Hematopoietic multipotent progenitor cell treated with erythropoietin and hydrocortisone succinate and interleukin-3 and kit ligand, for 4 days (in vitro differentiated cells): ENCODE data around the gene PLEKHM3.
"Not testable (repeated sequence)": the region's sequence is repeated elsewhere in the genome, so short reads cannot be mapped to it uniquely, and the experiment has no call there.

ENCODE experiments used
- DNase-seq: peaks from one replicate; pipeline ENCODE4 v3.0.0-alpha.2; 2015

PLEKHM3 gene

GRCh38 chr2:207987025-207987716 lies 38.2 kb downstream of the PLEKHM3 start:
- no peak for DNase-seq

DNA sequence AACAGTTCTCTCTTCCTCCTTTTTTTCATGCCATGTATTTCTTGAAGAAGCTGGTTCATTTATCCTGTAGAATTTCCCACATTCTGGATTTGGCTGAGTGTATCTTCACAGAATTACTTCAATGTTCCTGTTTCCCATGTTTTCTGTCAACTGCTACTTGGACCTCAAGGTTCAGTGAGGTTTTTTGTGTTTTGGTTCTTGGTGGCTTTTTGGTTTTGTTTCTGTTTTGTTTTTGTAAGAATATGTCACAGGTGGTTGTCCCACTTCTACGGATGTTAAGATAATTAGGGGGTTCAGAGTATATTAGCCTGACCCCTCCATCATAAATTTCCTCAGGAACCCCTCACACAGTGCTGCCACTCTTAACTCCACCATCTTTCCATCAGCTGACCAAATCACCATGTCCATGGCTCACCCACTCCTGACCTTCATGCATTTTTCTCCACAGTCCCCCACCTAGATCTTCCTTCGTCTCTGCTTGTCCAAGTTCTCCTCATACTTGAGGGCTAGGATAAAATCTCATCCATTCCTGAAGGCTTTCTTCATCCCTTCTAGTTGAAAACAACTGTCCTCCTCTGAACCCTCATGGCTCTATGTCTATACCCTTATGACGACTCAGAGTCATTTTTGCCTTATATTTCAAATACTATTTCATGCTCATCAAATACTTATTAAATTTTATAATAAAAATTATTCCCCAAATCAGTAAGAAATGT lies 40.4 kb downstream of the PLEKHM3 start:
- DNase-seq = no peak

DNA sequence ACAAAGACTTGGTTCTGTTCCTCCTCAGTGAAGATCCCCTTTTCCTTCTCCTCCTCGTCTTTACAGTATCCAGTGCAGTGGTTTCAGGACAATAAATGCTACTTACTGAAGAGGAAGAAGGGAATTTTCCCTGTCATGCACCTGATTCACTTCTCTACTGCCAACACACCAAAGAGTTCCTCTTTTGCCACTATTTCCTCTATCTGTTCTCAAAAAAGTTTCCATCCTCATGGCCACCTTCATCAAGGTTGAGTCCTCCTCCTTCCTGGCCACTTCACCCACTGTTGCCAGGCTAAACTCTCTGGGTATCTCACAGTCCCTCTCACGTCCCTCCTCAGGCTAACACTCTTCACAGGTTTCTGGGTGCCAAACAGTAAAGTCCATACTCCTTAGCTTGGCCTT lies 41.7 kb downstream of the PLEKHM3 start:
- no peak for DNase-seq

GRCh38 chr2:207978177-207978948 lies 47.0 kb downstream of the PLEKHM3 start:
- DNase-seq = no peak

GRCh38 chr2:207975921-207976320 lies 49.4 kb downstream of the PLEKHM3 start:
- DNase-seq = no peak

GRCh38 chr2:207974216-207974605 lies 51.1 kb downstream of the PLEKHM3 start:
- peak; percentile 58 for DNase-seq

- no peak for DNase-seq
Observed at GRCh38 chr2:207970826-207971180, 54.5 kb downstream of the PLEKHM3 start.

DNA sequence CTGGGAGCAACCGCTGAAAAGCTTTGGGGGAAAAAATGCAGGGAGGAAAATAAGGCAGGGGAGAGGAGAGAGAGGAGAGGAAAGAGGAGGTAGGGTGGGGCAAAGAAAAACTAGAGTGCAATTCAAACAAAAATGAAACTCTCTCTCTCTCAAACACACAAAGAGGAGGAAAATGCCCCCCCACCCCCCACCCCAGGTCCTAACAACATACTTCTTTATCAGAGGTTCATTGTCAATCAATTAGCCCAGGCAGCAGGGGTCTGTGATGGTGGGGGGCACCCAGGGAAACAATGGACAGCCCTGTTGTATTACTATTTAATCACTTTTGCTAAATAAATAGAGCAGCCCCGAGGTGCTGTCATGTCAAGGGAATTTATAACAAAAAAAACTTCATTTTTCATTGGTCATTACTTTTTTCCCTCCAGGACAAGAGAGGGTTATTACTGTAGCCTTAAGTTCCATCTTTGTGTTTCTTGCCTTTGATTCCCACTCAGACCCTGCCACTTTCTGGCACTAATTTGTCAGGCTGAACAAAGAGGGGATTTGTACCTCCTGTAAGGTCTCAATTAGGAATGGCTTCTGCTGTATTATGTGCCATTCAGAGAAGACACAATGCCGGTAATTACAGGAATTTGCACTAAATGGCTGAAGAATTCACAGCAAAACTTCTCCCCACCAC lies 55.0 kb downstream of the PLEKHM3 start:
- no peak for DNase-seq

DNA sequence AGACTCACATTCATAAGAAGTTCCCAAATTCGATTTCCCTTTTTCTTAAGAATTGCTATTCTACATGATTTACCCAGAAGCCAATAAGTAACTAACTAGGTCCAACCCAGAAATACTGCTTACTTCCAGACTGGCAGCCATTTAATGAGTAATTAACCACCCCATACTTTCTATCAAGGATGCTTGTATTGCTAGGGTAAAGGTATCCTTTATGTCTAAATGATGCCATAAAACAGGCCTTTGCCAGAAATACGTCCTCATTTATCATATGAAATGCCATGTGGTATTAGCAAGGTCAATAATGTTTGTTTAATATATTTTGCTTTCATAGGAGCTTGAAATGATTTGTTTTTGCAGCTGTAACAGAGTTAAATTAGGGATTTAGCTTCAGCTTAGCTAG lies 56.1 kb downstream of the PLEKHM3 start:
- no peak for DNase-seq

DNA sequence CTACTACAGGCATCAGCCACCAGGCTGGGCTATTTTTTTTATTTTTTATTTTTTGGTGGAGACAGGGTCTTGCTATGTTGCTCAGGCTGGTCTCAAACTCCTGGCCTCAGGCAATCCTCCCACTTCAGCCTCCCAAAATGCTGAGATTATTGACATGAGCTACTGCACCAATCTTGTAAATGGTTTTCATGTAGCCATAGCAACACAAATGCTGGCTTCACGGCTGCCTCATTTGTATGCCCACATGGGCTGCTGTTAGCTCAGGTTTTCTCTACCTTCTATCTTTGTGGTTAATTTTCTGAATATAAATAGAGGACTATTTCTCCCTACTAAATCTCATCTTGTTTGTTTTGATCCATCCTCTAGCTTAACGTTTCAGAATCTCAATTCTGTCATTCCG lies 58.2 kb downstream of the PLEKHM3 start:
- DNase-seq = no peak

- no peak for DNase-seq
Observed at GRCh38 chr2:207960911-207961310, 64.4 kb downstream of the PLEKHM3 start.

DNA sequence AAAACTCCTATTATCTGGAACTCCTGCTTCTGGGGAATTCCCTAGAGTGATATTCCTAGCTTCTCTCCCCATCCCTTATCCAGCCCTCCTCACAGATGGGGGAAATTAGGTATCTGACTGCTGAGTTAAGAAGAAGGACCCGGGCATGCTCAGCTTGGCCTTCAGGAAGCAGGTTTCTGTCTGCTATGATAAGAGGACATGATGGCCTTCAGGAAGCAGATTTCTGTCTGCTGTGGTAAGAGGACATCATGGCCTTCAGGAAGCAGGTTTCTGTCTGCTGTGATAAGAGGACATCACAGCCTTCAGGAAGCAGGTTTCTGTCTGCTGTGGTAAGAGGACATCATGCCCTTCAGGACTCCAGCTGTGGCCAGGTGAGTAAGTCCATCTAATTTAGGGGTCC lies 65.2 kb downstream of the PLEKHM3 start:
- peak; percentile 96 for DNase-seq

DNA sequence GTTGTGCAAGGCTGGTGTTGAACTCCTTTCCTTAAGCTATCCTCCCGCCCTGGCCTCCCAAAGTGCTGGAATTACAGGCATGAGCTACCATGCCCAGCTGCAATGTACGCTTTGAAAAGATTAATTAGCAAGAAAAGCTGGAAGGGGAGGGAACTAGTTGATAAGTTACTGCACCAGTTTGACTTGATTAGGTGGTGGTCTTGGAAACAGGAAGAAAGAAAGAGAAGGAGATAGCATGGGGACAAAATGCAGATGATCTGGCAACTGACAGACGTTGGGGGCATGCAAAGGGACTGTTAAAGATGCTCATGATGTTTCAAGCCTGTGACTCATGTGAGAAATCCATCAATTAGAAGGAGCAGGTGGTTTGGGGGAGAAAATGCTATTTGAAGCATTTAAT lies 68.6 kb downstream of the PLEKHM3 start:
- peak; percentile 67 for DNase-seq

DNA sequence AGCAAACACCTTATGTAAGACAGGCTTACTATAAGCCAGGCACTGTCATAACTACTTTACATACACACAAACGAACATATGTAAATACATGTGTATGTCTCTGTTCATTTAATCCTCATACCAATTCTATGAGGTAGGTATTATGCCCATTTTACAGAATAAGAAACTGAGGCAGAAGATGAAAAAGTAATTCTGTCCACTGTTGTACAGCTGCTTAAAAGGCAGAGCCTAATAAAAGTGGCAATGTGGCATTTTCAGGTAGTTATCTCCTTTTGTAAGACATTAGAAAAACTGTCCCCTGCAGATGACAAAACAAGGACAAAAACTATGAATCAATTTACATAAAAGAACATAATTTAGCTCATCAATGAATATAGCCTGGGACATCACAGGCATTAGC lies 69.9 kb downstream of the PLEKHM3 start:
- no peak for DNase-seq

- DNase-seq = no peak
Observed at GRCh38 chr2:207953354-207953753, 72.0 kb downstream of the PLEKHM3 start.

DNA sequence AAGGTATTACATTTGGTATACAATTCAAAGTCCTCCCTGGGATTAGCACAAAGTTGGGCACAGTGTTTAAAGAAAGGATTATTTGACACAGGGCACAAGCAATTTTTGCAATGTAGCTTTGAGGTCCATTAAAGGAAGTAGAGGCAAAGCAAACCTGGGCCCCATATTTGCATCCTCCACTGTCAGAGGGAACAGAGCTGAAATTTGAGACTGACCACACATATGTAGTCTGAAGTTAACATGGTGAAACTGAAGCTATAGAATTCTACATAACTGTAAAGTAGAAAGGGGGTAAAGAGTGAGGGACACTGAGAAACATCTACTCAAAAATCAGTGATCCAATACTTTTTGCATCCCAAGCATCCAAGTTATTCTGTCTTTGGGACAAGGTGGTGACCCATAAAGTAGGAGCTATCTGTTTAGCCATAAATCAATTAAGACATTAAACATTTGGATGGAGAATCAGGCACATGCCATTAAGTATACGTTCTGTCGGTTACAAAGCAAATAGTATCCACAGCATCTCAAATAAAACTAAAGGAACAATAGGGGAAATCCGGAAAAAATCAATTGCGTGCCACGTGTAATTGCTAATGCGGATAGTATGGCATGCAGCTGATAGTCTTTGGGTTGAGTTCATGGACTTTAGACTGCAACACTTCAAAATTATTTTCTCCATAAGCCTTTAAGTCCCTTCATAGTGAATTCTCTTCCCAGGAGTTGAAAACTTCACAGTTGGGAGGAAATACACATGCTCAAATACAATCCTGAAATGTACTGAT lies 72.6 kb downstream of the PLEKHM3 start:
- DNase-seq = no peak

GRCh38 chr2:207951734-207952470 lies 73.4 kb downstream of the PLEKHM3 start:
- no peak for DNase-seq

DNA sequence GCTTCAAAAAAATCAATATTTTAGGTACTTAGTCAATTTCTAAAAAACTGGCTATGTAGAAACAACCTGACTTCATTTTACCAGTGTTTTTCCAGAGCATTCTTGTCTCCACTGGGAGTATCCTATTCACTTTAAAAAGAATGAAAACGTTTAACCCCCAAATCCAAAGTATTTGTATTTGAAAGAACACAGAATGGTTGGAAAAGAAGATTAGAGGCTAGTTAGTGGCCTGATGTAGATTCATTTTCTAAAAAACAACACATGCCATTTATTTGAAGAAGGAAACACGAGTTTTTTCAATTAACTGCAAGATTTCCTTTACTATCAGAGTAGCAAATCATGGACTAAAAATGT lies 74.6 kb downstream of the PLEKHM3 start:
- no peak for DNase-seq

DNA sequence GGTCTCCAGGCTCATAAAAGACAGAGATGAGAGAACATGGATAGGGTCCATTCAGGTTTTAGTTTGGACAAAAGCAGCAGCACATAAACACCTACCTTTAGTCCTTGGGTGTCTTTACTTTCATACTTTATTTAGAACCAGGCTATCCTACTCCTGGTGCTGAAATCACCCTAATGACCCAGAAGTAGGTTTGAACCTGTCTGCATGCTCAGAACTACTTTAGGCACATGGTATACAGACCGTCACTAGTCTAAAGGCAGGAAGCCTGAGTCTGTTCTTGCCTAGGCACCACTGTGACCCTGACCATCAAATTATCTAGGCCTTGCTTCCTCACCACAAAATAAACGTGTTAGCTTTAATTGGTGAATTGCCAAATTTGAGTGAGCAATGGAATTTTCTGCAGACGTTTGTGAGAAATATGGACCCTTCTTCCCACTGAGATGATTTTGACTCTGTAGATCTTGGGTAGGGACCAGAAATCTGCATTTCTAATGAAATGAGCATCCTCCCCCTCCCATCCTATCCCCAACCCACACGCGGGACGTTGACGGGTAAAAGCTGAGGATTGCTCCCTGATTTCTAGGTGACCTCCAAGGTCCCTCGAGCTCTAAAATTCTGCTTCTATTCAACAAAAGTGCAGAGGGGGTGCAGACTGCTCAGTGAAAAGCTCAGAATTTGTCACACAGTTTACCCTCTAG lies 75.1 kb downstream of the PLEKHM3 start:
- peak; percentile 35 for DNase-seq

GRCh38 chr2:207949245-207949644 lies 76.1 kb downstream of the PLEKHM3 start:
- DNase-seq = not testable (repeated sequence)

DNA sequence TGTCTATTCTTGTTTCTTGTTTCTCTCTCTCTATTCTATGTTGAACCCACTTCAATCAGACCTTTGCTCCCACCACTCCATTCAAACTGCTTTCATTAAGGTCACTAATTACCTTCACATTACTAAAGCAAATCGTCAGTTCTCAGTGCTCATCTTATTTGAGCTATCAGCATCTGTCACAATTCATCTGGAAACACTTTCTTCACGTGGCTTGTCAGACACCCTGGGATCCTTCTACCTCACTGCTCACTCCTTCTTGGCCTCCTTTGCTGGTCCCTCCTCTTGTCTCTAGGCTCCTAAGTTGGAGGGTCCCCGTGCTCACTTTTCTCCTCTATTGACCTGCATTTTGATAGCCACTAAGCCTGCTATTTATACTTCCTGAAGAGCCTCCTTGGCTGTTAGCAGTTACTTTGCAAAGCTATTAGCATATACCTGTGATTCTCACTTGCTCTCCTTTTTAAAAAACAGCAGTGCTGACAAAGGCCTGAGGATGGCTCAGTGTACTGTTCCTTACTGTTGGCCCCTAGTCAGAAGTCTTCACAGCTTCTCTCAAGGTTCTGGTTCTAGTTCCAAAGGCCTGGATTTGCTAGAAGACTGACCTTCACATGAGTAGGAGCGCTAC lies 80.2 kb downstream of the PLEKHM3 start:
- no peak for DNase-seq
